Upper lobe of right lung (tissue), 1 donor: ENCODE measurements around the gene CHEK2. TPM values are rescaled to one million over a fixed set of nuclear protein-coding genes. Genes with fewer than 3 reads are reported as not detected.
"Not testable (repeated sequence)": the region's sequence is repeated elsewhere in the genome, so short reads cannot be mapped to it uniquely, and the experiment has no call there.

Source experiments
- ATAC-seq: fragments of 200-7000 bp; cut with Tn5 transposase; one replicate; pipeline ENCODE4 v1.9.1; 2020; ENCODE audit warnings: mild to moderate bottlenecking, moderate library complexity
- DNase-seq: peaks from one replicate; pipeline ENCODE4 v3.0.0-alpha.2; 2020
- H3K27ac ChIP-seq: fragments of 200-600 bp; one replicate; pipeline ENCODE4 v1.8.0; 2022
- H3K27me3 ChIP-seq: fragments of 200-600 bp; one replicate; pipeline ENCODE4 v1.8.0; 2022; ENCODE audit warnings: mild to moderate bottlenecking
- H3K36me3 ChIP-seq: fragments of 200-600 bp; one replicate; pipeline ENCODE4 v1.8.0; 2022
- H3K4me1 ChIP-seq: fragments of 200-600 bp; one replicate; pipeline ENCODE4 v1.8.0; 2022
- H3K4me3 ChIP-seq: fragments of 200-600 bp; one replicate; pipeline ENCODE4 v1.8.0; 2022; ENCODE audit warnings: mild to moderate bottlenecking
- H3K9me3 ChIP-seq: fragments of 200-600 bp; one replicate; pipeline ENCODE4 v1.8.0; 2022
- intact Hi-C: fragments of 100-400 bp; cut with DNase I; formaldehyde crosslinking; loops from one replicate; pipeline ENCODE4 v1.11.0; 2022
- total RNA-seq: library from RNA; stranded (reverse); fragmentation: NEBNext Ultra II Directional; extraction: Animal tissue kit (Norgen Biotek cat#: 25700); gene quantifications from one replicate; pipeline ENCODE4 v1.2.1, GENCODE V29; 2021
- TF ChIP-seq, protein P1 (sequence below): fragments of 200-600 bp; IDR thresholded peaks from one replicate; pipeline ENCODE4 v1.8.0; 2022; ENCODE audit warnings: antibody characterized with exemption
- donor health status: DM: no; HTN: yes; CAD: no; lungs with severe emphysema.

The CHEK2 gene
- total RNA-seq, 1 donor from 2014 or later: 9.2 TPM

DNA sequence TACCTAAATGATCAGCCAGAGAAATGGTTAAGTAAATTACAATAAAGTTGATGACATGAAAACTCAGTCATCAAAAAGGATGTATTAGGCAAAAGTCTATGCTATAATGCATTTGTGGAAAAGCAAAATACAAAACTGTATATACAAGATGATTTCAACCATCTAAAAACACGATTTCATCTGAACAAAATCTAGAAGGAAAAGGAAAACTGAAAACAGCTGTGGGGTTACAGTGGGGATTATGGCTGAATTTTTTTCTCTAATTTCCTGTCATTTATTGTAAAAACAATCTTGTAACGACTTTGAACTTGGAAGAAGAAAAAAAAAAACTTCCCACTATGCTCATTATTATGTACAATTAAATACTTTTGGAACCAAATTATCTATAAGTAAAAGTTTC lies 30.3 kb downstream of the CHEK2 start:
- H3K4me1 ChIP-seq: peaks cover 6% of the 10 kb centered on the region
- no peak for ATAC-seq
- no peaks in the 10 kb centered on the region for H3K27me3 ChIP-seq
- no peaks in the 10 kb centered on the region for H3K36me3 ChIP-seq
- intact Hi-C loops: no loop called here
- peak overlapping the region; percentile 73 for H3K27ac ChIP-seq
- H3K4me3 ChIP-seq: no peak overlapping the region
- DNase-seq: no peak
- no peaks in the 10 kb centered on the region for H3K9me3 ChIP-seq
- TF ChIP-seq, protein P1, sequence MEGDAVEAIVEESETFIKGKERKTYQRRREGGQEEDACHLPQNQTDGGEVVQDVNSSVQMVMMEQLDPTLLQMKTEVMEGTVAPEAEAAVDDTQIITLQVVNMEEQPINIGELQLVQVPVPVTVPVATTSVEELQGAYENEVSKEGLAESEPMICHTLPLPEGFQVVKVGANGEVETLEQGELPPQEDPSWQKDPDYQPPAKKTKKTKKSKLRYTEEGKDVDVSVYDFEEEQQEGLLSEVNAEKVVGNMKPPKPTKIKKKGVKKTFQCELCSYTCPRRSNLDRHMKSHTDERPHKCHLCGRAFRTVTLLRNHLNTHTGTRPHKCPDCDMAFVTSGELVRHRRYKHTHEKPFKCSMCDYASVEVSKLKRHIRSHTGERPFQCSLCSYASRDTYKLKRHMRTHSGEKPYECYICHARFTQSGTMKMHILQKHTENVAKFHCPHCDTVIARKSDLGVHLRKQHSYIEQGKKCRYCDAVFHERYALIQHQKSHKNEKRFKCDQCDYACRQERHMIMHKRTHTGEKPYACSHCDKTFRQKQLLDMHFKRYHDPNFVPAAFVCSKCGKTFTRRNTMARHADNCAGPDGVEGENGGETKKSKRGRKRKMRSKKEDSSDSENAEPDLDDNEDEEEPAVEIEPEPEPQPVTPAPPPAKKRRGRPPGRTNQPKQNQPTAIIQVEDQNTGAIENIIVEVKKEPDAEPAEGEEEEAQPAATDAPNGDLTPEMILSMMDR: no peak

DNA sequence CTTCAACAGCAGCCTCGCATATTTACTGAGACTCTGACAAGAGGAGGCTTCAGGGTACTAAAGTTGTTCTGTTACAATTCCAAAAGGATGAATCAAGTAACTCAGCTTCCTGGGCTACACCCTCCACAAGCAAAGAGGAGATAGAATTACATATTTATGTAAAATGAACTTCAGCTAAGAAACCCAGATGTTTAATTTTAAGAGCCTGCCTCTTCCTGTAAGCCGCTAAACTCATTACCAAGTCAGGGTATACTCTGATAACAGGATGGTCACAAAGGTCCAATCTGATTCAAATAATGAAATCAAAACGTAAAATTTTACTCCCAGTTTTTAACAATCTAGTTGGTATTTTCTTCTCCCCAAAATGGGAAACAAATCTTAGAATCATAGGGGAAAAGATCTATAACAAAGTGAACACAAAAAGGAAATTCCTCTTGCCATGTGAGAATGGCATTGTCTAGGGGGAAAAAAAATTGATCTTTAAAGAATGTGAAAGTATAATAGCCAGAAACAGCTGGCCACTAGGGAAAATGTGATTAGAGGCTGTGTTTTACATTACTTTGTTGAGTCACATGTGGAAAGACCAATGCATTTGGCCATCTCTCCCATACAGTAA lies 30.9 kb downstream of the CHEK2 start:
- H3K27ac ChIP-seq: peak overlapping the region; percentile 17
- no peak overlapping the region for H3K4me3 ChIP-seq
- intact Hi-C loops: no loop called here
- H3K27me3 ChIP-seq: no peaks in the 10 kb centered on the region
- TF ChIP-seq, protein P1: no peak
- H3K4me1 ChIP-seq: peaks cover 6% of the 10 kb centered on the region
- DNase-seq: no peak
- ATAC-seq: no peak
- H3K9me3 ChIP-seq: no peaks in the 10 kb centered on the region
- H3K36me3 ChIP-seq: no peaks in the 10 kb centered on the region

DNA sequence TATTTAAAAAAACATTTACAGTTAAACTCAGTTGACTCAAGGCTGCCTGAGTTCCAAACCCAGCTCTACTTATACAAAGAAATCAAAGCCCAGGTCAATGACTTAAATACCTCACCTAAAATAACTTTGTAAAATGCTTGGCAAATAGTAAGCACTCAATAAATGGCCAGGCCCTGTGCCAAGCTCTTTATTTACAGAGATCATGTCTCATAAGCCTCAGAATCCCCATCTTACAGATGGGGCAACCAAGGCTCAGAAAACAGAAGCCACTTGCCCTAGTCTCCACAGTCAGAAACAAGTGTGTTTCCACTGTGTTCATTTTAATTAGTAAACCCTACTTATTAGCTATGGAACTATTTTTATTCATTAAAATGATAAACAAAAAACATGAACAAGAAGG lies 31.5 kb downstream of the CHEK2 start:
- ATAC-seq (no peak), DNase-seq (no peak)
- Histone ChIP-seq H3K4me3 (no peak overlapping the region), H3K27ac (no peak overlapping the region), H3K36me3 (no peaks in the 10 kb centered on the region), H3K27me3 (no peaks in the 10 kb centered on the region), H3K4me1 (peaks cover 6% of the 10 kb centered on the region), H3K9me3 (no peaks in the 10 kb centered on the region)
- intact Hi-C loops: no loop called here
- TF ChIP-seq, protein P1: no peak

DNA sequence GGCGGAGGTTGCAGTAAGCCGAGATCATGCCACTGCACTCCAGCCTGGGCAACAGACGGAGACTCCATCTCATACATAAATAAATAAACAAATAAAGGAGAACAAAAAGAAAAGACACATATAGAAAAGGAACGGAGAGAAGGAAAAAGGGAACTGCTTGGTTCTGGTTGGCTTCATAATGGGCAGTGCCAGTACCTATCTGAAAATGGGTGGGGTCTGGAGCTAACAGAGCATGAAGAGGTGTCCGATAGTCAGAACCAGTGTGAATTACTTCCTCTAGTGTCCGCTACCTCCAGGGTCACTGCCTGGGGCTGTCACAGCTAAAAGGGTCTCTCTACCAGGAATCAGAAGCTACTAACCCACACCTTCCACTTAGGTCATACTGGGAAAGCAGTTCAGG lies 34.8 kb downstream of the CHEK2 start:
- no peaks in the 10 kb centered on the region for H3K27me3 ChIP-seq
- H3K4me1 ChIP-seq: peaks cover 6% of the 10 kb centered on the region
- H3K27ac ChIP-seq: no peak overlapping the region
- no peaks in the 10 kb centered on the region for H3K9me3 ChIP-seq
- no peaks in the 10 kb centered on the region for H3K36me3 ChIP-seq
- no peak overlapping the region for H3K4me3 ChIP-seq
- TF ChIP-seq, protein P1: no peak
- intact Hi-C loops: no loop called here
- no peak for ATAC-seq
- no peak for DNase-seq

DNA sequence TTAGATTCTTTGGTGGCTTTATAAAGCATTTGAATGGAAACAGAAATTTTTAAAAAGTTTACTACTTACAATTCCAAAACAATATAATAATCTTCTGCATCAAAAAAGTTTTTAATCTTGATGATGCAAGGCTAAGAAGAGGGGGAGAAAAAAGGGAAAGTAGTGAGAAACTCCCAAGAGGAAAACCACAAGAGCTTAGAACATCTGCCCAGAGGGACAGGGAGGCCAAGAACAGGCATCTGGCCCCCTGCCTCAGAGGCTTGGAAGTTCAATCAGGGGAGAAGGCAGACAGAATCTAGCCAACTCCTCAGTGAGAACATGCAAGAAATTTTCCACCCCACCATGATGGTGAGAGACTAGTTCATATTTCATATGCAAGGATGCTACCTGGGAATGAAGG lies 38.2 kb downstream of the CHEK2 start:
- intact Hi-C loops: no loop called here
- H3K27ac ChIP-seq: no peak overlapping the region
- H3K36me3 ChIP-seq: no peaks in the 10 kb centered on the region
- H3K27me3 ChIP-seq: no peaks in the 10 kb centered on the region
- no peaks in the 10 kb centered on the region for H3K4me1 ChIP-seq
- ATAC-seq (no peak), DNase-seq (no peak)
- TF ChIP-seq, protein P1: no peak
- no peak overlapping the region for H3K4me3 ChIP-seq
- no peaks in the 10 kb centered on the region for H3K9me3 ChIP-seq

DNA sequence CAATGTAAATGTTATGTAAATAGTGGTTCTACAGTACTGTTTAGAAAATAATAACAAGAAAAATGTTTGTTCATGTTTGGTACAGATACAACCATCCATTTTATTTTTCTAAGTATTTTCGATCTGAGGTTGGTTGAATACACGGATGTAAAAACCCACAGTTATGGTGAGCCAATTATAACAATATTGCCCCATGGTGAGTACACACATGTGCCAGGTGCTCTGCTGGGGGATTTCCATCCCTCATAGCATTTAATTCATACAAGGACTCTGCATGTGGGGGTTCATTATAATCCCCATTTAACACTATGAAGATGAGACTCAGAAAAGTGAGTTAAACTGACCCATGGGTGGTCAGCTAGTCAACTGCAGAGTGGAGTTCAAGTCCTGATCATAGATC lies 38.7 kb downstream of the CHEK2 start:
- no peaks in the 10 kb centered on the region for H3K4me1 ChIP-seq
- no peaks in the 10 kb centered on the region for H3K36me3 ChIP-seq
- ATAC-seq: no peak

DNA sequence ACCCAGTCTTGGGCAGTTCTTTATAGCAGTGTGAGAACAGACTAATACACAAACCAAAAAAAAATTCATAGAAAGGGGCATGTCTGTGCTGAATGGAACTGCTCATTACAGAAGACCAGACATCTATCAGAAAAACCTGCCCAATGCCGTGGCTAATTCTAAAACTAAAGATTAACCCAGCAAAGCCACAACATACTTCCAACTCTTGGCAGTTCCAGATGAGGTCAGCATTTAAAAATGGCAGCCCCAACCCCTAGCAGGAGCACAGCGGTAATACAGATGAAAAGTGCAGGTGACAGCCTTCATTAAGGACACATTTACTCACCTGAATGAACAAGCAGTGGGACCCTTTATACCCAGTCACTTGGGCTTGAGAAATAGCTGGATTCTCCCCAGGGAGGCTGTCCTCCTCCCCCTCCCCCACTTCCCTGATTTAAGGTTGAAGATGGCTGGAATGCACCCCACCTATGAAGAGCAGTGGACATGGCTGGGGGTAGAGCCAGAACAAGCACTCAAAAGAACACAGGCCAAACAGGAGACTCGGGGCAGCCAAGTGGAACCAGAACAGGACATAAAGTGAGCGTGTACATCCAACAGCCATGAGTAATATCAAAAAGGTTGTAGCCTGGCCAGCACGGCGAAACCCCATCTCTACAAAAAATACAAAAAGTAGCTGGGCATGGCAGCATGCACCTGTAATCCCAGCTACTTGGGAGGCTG lies 48.4 kb downstream of the CHEK2 start:
- H3K27me3 ChIP-seq, H3K4me3 ChIP-seq, H3K9me3 ChIP-seq, DNase-seq, intact Hi-C loops, H3K36me3 ChIP-seq, ATAC-seq, H3K4me1 ChIP-seq, H3K27ac ChIP-seq: not testable (repeated sequence)

More for the DNA sequence above, 38.7 kb downstream of the CHEK2 start:
- no peaks in the 10 kb centered on the region for H3K27me3 ChIP-seq
- H3K4me3 ChIP-seq: no peak overlapping the region
- H3K9me3 ChIP-seq: no peaks in the 10 kb centered on the region
- no peak for DNase-seq
- no peak overlapping the region for H3K27ac ChIP-seq
- intact Hi-C loops: no loop called here
- TF ChIP-seq, protein P1: no peak

DNA sequence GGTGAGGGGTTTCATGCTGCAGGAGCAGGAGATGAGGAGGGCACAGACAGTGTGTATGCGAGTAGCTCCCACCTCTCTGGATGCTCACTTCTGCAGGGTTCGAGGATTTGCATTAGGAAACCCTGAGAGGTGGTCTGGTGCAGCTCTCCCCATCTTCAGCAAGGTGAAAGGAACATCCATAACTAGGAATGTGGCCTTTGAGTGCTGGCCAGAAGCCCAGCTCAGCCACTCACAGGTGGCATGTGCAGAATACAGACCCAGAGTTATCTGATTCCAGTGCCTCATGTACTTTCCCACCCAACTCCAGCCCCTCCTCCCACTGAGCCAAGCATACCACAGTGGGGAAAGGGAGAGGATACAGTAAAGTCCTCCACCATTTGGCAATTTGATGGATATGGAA lies 51.8 kb downstream of the CHEK2 start:
- ATAC-seq, H3K27ac ChIP-seq, H3K4me3 ChIP-seq, intact Hi-C loops, H3K36me3 ChIP-seq, H3K9me3 ChIP-seq, H3K4me1 ChIP-seq, H3K27me3 ChIP-seq, DNase-seq: not testable (repeated sequence)
